Heart right ventricle (tissue), 16 donors: ENCODE results near the gene TOMM22. TPM values are rescaled to one million over a fixed set of nuclear protein-coding genes. Genes with fewer than 3 reads are reported as not detected.

Source experiments
- ATAC-seq, 8 donors: fragments of 200-7000 bp; cut with Tn5 transposase; one replicate each; pipeline ENCODE4 v1.9.1; 2020; ENCODE audit warnings: mild to moderate bottlenecking in 8 of 8, moderate library complexity in 8 of 8, moderate number of reproducible peaks in 1 of 8
- DNase-seq, 2 donors: peaks; one replicate each; pipeline ENCODE4 v3.0.0-alpha.2; 2020
- H3K27ac ChIP-seq, 10 donors: fragments of 200-600 bp; sonication (generic) in 2 of 10; one replicate each; pipeline versions ENCODE4 v1.5.0 to v1.8.0; 2020 to 2022; ENCODE audit warnings: mild to moderate bottlenecking in 3 of 10
- H3K27me3 ChIP-seq, 7 donors: fragments of 200-600 bp; one replicate each; pipeline ENCODE4 v1.8.0; 2021 to 2022; ENCODE audit warnings: mild to moderate bottlenecking in 2 of 7
- H3K36me3 ChIP-seq, 9 donors: fragments of 200-600 bp; sonication (generic) in 1 of 9; one replicate each; pipeline versions ENCODE4 v1.5.0 to v1.8.0; 2020 to 2022; ENCODE audit warnings: mild to moderate bottlenecking in 2 of 9
- H3K4me1 ChIP-seq, 9 donors: fragments of 200-600 bp; sonication (generic) in 1 of 9; one replicate each; pipeline versions ENCODE4 v1.5.0 to v1.8.0; 2020 to 2022; ENCODE audit warnings: mild to moderate bottlenecking in 4 of 9
- H3K4me3 ChIP-seq, 10 donors: fragments of 200-600 bp; sonication (generic) in 2 of 10; one replicate each; pipeline versions ENCODE4 v1.5.0 to v1.8.0; 2020 to 2022; ENCODE audit warnings: mild to moderate bottlenecking in 7 of 10, moderate library complexity in 2 of 10
- H3K9me3 ChIP-seq, 11 donors: fragments of 200-600 bp in 10 of 11; sonication (generic) in 2 of 11; one replicate each; pipeline versions ENCODE4 v1.5.0 to v1.8.0; 2013 to 2022; ENCODE audit warnings: mild to moderate bottlenecking in 2 of 11, control low read depth in 1 of 11, moderate library complexity in 1 of 11
- CTCF ChIP-seq, 9 donors: fragments of 200-600 bp; sonication (generic) in 2 of 9; IDR thresholded peaks; one replicate each; pipeline versions ENCODE4 v1.5.0 to v1.8.0; 2021 to 2022; ENCODE audit warnings: antibody characterized with exemption in 9 of 9, mild to moderate bottlenecking in 5 of 9, moderate library complexity in 1 of 9
- WGBS, 2 donors: extraction: QIAGEN DNeasy Blood & Tissue Kit; methylation state at CpG; one replicate each; pipeline ENCODE4 v1.1.7; 2013; ENCODE audit warnings: inconsistent platforms in 1 of 2; 5-methylcytosine and 5-hydroxymethylcytosine counted together
- intact Hi-C, 10 donors: fragments of 100-400 bp; cut with DNase I; formaldehyde crosslinking; loops; one replicate each; pipeline versions ENCODE4 v1.11.1 to v1.14.2; 2022
- polyA plus RNA-seq, 2 donors: library from polyadenylated mRNA; stranded (reverse); fragments of 200-250 nt; gene quantifications; one replicate each; pipeline ENCODE4 v1.2.3, GENCODE V29; 2013
- total RNA-seq, 10 donors: library from RNA; stranded (reverse); fragmentation: NEBNext Ultra II Directional in 3 of 10; extraction: Animal tissue kit (Norgen Biotek cat#: 25700) in 3 of 10; gene quantifications; one replicate each; pipeline versions ENCODE4 v1.2.1 to v1.2.4, GENCODE V29; 2021 to 2023
- donor health status: Arrhythmogenic right ventricular cardiomyopathy.
- donor health status: ischemic (EF 13 %, LVEDD 7.1; RV severe dilation, severe dysfunction).
- donor health status: healthy with polysubstance abuse.
- donor health status: DM: no; HTN: yes; CAD: no.
- donor health status: DM: no; HTN: no; CAD: no.
- donor health status: ischemic (EF 25% LVEDD 6.9; RV normal size, moderate dysfunction).
- donor health status: ischemic (EF 25% LVEDD 5.7; RV mildly dilated, moderate dysfunction).
- donor health status: healthy.
- donor health status: DM: yes; HTN: yes; CAD: no.
- donor health status: Ischemic cardiomyopathy.
- donor health status: ischemic (EF 35%, LVEDD 5.7; RV mildly dilated, moderate dysfunction).
- donor health status: nonischemic (EF 11% LVEDD 7.7; RV severe dilation, severe dysfunction).
- donor health status: DM: yes; HTN: yes; CAD: no.
- donor health status: PGD.
- donor health status: ischemic (EF 29% LVEDD 5.4; RV normal size, mild dysfunction).
- donor health status: nonischemic (EF 23%, LVEDD 6.1; RV moderate dilation, normal function).

TOMM22 gene
- total and polyA plus RNA-seq, 12 donors = 23.0 to 86.2 (median 70.5) TPM

GRCh38 chr22:38718414-38718813, 36.7 kb downstream of the TOMM22 start:
- WGBS, 2 donors = 42 to 46% methylated on average over 6 of the region's 6 CpGs
- Histone ChIP-seq H3K27me3 (no peaks in the 10 kb centered on the region), H3K9me3 (no peaks in the 10 kb centered on the region), H3K4me1 (peaks cover 3 to 35% (median 22%) of the 10 kb centered on the region in 9 donors), H3K27ac (peak overlapping the region in 2 of 10 donors; percentile 5 to 8), H3K4me3 (no peak overlapping the region), H3K36me3 (peaks cover 0 to 87% (median 39%) of the 10 kb centered on the region in 9 donors)
- no peak for DNase-seq
- TF ChIP-seq CTCF (IDR thresholded peaks at IDR 0.05) = peak in 8 of 9 donors; percentile 31 to 50 (median 38)
- ATAC-seq = peak in 6 of 8 donors; percentile 51 to 89 (median 67)
- intact Hi-C loops = loop anchor here in 1 of 10 donors (5.0 kb wide), 1 partner anchor 34 kb away; no protein-coding TSS in a partner anchor

- ATAC-seq (no peak), DNase-seq (no peak)
- intact Hi-C loops = loop anchor here in 1 of 10 donors (5.0 kb wide), 1 partner anchor 33 kb away; no protein-coding TSS in a partner anchor
- no peaks in the 10 kb centered on the region for H3K9me3 ChIP-seq
- no peak for TF ChIP-seq CTCF (IDR thresholded peaks at IDR 0.05)
- no peak overlapping the region for H3K4me3 ChIP-seq
- H3K4me1 ChIP-seq = peaks cover 0 to 27% (median 16%) of the 10 kb centered on the region in 9 donors
- no peak overlapping the region for H3K27ac ChIP-seq
- H3K36me3 ChIP-seq = peaks cover 0 to 94% (median 47%) of the 10 kb centered on the region in 9 donors
- no peaks in the 10 kb centered on the region for H3K27me3 ChIP-seq
- 94 to 95% methylated on average over 6 of the region's 6 CpGs for WGBS, 2 donors
Measured at GRCh38 chr22:38719196-38719595, 37.4 kb downstream of the TOMM22 start.

- ATAC-seq = no peak
- intact Hi-C loops = no loop called here
- no peaks in the 10 kb centered on the region for H3K9me3 ChIP-seq
- H3K4me1 ChIP-seq = peaks cover 0 to 16% (median 6%) of the 10 kb centered on the region in 9 donors
- peaks cover 0 to 100% (median 55%) of the 10 kb centered on the region in 9 donors for H3K36me3 ChIP-seq
- no peak overlapping the region for H3K27ac ChIP-seq
- H3K27me3 ChIP-seq = no peaks in the 10 kb centered on the region
- no peak overlapping the region for H3K4me3 ChIP-seq
- no peak for TF ChIP-seq CTCF (IDR thresholded peaks at IDR 0.05)
- 93% methylated on average over 3 of the region's 3 CpGs for WGBS, 2 donors
- no peak for DNase-seq
Measured at GRCh38 chr22:38720350-38720749, 38.6 kb downstream of the TOMM22 start.

- no peak overlapping the region for H3K4me3 ChIP-seq
- H3K27ac ChIP-seq = no peak overlapping the region
- peaks cover 0 to 100% (median 60%) of the 10 kb centered on the region in 9 donors for H3K36me3 ChIP-seq
- peaks cover 0 to 13% (median 5%) of the 10 kb centered on the region in 9 donors for H3K4me1 ChIP-seq
- WGBS, 2 donors = 87 to 88% methylated on average over 7 of the region's 7 CpGs
- no peak for TF ChIP-seq CTCF (IDR thresholded peaks at IDR 0.05)
- no peaks in the 10 kb centered on the region for H3K9me3 ChIP-seq
- no peaks in the 10 kb centered on the region for H3K27me3 ChIP-seq
- DNase-seq (no peak), ATAC-seq (no peak)
- intact Hi-C loops = no loop called here
Measured at GRCh38 chr22:38721551-38721950, 39.8 kb downstream of the TOMM22 start.
